CD14-positive monocyte (primary cell): Measurements from ENCODE around the gene FBRS. TPM values are rescaled to one million over a fixed set of nuclear protein-coding genes. Genes with fewer than 3 reads are reported as not detected.

Source experiments
- DNase-seq, 3 donors: peaks; one replicate each; pipeline ENCODE4 v3.0.0-alpha.2; 2011 to 2022
- H2AFZ ChIP-seq: 2 replicates; pipeline ENCODE4 v1.6.0; 2012; ENCODE audit warnings: mild to moderate bottlenecking, low read depth, low read length, inconsistent platforms; ENCODE audit not compliant: insufficient read depth, poor library complexity, severe bottlenecking
- H3K27ac ChIP-seq, 2 donors: 1 replicate in 1 of 2; 2 replicates in 1 of 2; pipeline ENCODE4 v1.5.1; 2012 to 2013; ENCODE audit warnings: low read length in 2 of 2, control low read depth in 1 of 2, inconsistent platforms in 1 of 2, low read depth in 1 of 2, mild to moderate bottlenecking in 1 of 2
- H3K27me3 ChIP-seq, 2 donors: one replicate each; pipeline versions ENCODE4 v1.6.0 to v1.6.1; 2011 to 2013; ENCODE audit warnings: low read length in 2 of 2; ENCODE audit not compliant: control insufficient read depth in 2 of 2, insufficient read depth in 2 of 2
- H3K36me3 ChIP-seq, 2 donors: replicated peaks in 1 of 2; 1 replicate in 1 of 2; 2 replicates in 1 of 2; pipeline versions ENCODE4 v1.5.1 to v1.6.1; 2012 to 2013; ENCODE audit warnings: low read length in 2 of 2, control low read depth in 1 of 2, inconsistent platforms in 1 of 2, mild to moderate bottlenecking in 1 of 2; ENCODE audit not compliant: insufficient read depth in 2 of 2, control insufficient read depth in 1 of 2
- H3K4me1 ChIP-seq, 2 donors: 1 replicate in 1 of 2; 2 replicates in 1 of 2; pipeline versions ENCODE4 v1.5.1 to v1.6.1; 2012 to 2013; ENCODE audit warnings: low read length in 2 of 2, control low read depth in 1 of 2, inconsistent platforms in 1 of 2, mild to moderate bottlenecking in 1 of 2, moderate library complexity in 1 of 2; ENCODE audit not compliant: insufficient read depth in 2 of 2, control insufficient read depth in 1 of 2
- H3K4me2 ChIP-seq: replicated peaks from 2 replicates; pipeline ENCODE3; 2012; ENCODE audit warnings: low read length, moderate library complexity, mild to moderate bottlenecking; ENCODE audit not compliant: poor library complexity, severe bottlenecking; ENCODE audit errors: extremely low read depth
- H3K4me3 ChIP-seq, 3 experiments: fragments of 200-600 bp in 1 of 3; sonication (generic) in 1 of 3; replicated peaks in 1 of 3; 1 replicate in 2 of 3; 2 replicates in 1 of 3; pipeline ENCODE4 v1.5.1; 2011 to 2013; ENCODE audit warnings: low read length in 3 of 3, mild to moderate bottlenecking in 3 of 3, control low read depth in 2 of 3, low read depth in 2 of 3, inconsistent platforms in 1 of 3, moderate library complexity in 1 of 3
- H3K79me2 ChIP-seq: 2 replicates; pipeline ENCODE4 v1.6.0; 2012; ENCODE audit warnings: mild to moderate bottlenecking, control low read depth, inconsistent platforms, low read length, moderate library complexity; ENCODE audit not compliant: insufficient read depth
- H3K9ac ChIP-seq: 2 replicates; pipeline ENCODE4 v1.6.0; 2017; ENCODE audit warnings: low read length, mild to moderate bottlenecking; ENCODE audit not compliant: insufficient read depth, poor library complexity, severe bottlenecking
- H3K9me3 ChIP-seq, 2 donors: replicated peaks in 1 of 2; 1 replicate in 1 of 2; 2 replicates in 1 of 2; pipeline versions ENCODE4 v1.5.1 to v1.6.1; 2012 to 2013; ENCODE audit warnings: low read length in 2 of 2, control low read depth in 1 of 2; ENCODE audit not compliant: control insufficient read depth in 1 of 2, insufficient read depth in 1 of 2
- H4K20me1 ChIP-seq: 2 replicates; pipeline ENCODE4 v1.6.0; 2012; ENCODE audit warnings: mild to moderate bottlenecking, low read length, control low read depth, moderate library complexity; ENCODE audit not compliant: insufficient read depth
- H3K27ac Mint-ChIP-seq, 7 donors: one replicate each; pipeline ENCODE4 v1.8.0; 2020; ENCODE audit warnings: mild to moderate bottlenecking in 7 of 7, mixed read lengths in 7 of 7, moderate library complexity in 6 of 7, inconsistent platforms in 2 of 7
- H3K27me3 Mint-ChIP-seq, 3 donors: one replicate each; pipeline ENCODE4 v1.8.0; 2021 to 2022; ENCODE audit warnings: low read depth in 3 of 3, mild to moderate bottlenecking in 3 of 3, mixed read lengths in 3 of 3, moderate library complexity in 3 of 3, inconsistent platforms in 1 of 3
- H3K36me3 Mint-ChIP-seq, 2 donors: one replicate each; pipeline ENCODE4 v1.8.0; 2020; ENCODE audit warnings: mixed read lengths in 2 of 2, inconsistent platforms in 1 of 2, mild to moderate bottlenecking in 1 of 2
- H3K4me1 Mint-ChIP-seq: one replicate; pipeline ENCODE4 v1.8.0; 2020; ENCODE audit warnings: mild to moderate bottlenecking, mixed read lengths
- H3K4me3 Mint-ChIP-seq, 2 donors: one replicate each; pipeline ENCODE4 v1.8.0; 2020; ENCODE audit warnings: mild to moderate bottlenecking in 2 of 2, mixed read lengths in 2 of 2, moderate library complexity in 1 of 2
- H3K9me3 Mint-ChIP-seq, 7 donors: one replicate each; pipeline ENCODE4 v1.8.0; 2020 to 2022; ENCODE audit warnings: mixed read lengths in 7 of 7, mild to moderate bottlenecking in 6 of 7, moderate library complexity in 6 of 7, inconsistent platforms in 2 of 7
- CTCF ChIP-seq: fragments of 200-600 bp; IDR thresholded peaks from one replicate; pipeline ENCODE4 v1.8.0; 2022; ENCODE audit warnings: antibody characterized with exemption, mild to moderate bottlenecking
- WGBS: methylation state at CpG from one replicate; pipeline ENCODE4 v1.1.5; 2013; ENCODE audit warnings: missing lambda C conversion rate; ENCODE audit not compliant: insufficient coverage; 5-methylcytosine and 5-hydroxymethylcytosine counted together
- intact Hi-C, 2 donors: fragments of 100-400 bp; cut with micrococcal nuclease; formaldehyde crosslinking; loops; one replicate each; pipeline versions ENCODE4 v1.15.0 to v1.15.1; 2023
- polyA plus RNA-seq, 3 donors: library from polyadenylated mRNA; depleted of rRNA in 1 of 3; unstranded in 2 of 3; stranded (reverse) in 1 of 3; fragments of 300-500 nt in 2 of 3; fragments of >200 nt in 1 of 3; fragmentation: Illumina TruSeq in 2 of 3; gene quantifications; 1 replicate in 2 of 3; 2 replicates in 1 of 3; pipeline ENCODE4 v1.2.3, GENCODE V29; 2012 to 2021

The FBRS gene
- polyA plus RNA-seq, 3 donors: 1.4 to 44.8 (median 2.1) TPM

- intact Hi-C loops: loop anchor here (5.0 to 10.0 kb wide), 4 partner anchors 83 to 280 kb away; partner anchors contain the start of genes CFAP119 (in 1 of the 2), FBXL19 (in 1 of the 2), MYL11 (in 1 of the 2) and RNF40 (in 1 of the 2)
- Mint-ChIP-seq H3K9me3 (peaks cover 0 to 2% (median 0%) of the 10 kb centered on the region in 7 donors), H3K4me1 (peaks cover 35% of the 10 kb centered on the region), H3K27me3 (peaks cover 0 to 3% (median 0%) of the 10 kb centered on the region in 3 donors), H3K27ac (no peak overlapping the region), H3K4me3 (no peak overlapping the region), H3K36me3 (peaks cover 43 to 48% of the 10 kb centered on the region in 2 donors)
- Histone ChIP-seq H2AFZ (no peak overlapping the region), H3K4me1 (peaks cover 27 to 39% of the 10 kb centered on the region in 2 donors), H3K27ac (no peak overlapping the region), H3K9ac (no peak overlapping the region), H3K4me3 (no peak overlapping the region), H3K9me3 (no peaks in the 10 kb centered on the region), H3K36me3 (peaks cover 38 to 51% of the 10 kb centered on the region in 2 donors), H3K79me2 (peaks cover 35% of the 10 kb centered on the region), H3K27me3 (no peaks in the 10 kb centered on the region), H4K20me1 (peaks cover 23% of the 10 kb centered on the region), H3K4me2 (no peak overlapping the region)
- WGBS: 100% methylated on average over 1 of the region's 18 CpGs
- TF ChIP-seq CTCF: no peak
- no peak for DNase-seq
Observed at GRCh38 chr16:30654856-30655255, 3.4 kb upstream of the FBRS start.

DNA sequence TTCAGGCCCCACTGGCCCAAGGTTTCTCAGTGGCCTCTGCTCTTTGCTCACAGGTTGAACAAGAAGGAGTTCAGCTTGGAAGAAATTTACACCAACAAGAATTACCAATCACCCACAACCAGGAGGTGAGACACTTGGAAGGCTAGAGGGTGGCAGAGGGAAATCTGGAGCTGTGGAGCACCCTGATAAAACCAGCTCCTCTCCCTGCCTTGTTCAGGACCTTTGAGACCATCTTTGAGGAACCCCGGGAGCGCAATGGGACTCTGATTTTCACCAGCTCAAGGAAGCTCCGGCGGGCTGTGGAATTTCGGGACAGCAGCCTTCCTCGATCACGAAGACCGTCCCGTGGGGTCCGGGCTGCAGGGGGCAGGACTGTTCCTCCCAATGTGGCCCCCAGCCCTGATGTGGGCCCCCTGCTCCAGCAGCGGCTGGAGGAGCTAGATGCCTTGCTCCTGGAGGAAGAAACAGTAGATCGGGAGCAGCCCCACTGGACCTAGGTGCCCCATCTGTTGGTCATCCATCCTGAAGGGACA lies 2.4 kb upstream of the FBRS start:
- H3K36me3 ChIP-seq: peaks cover 41 to 52% of the 10 kb centered on the region in 2 donors
- no peak overlapping the region for H3K9ac ChIP-seq
- Mint-ChIP-seq H3K36me3 (peaks cover 46 to 52% of the 10 kb centered on the region in 2 donors), H3K4me1 (peaks cover 37% of the 10 kb centered on the region), H3K27ac (peak overlapping the region in 4 of 7 donors; percentile 42 to 96 (median 75)), H3K27me3 (peaks cover 0 to 3% (median 0%) of the 10 kb centered on the region in 3 donors), H3K4me3 (no peak overlapping the region), H3K9me3 (peaks cover 0 to 2% (median 0%) of the 10 kb centered on the region in 7 donors)
- H3K4me1 ChIP-seq: peaks cover 34 to 45% of the 10 kb centered on the region in 2 donors
- no peak for DNase-seq
- no peak overlapping the region for H3K4me2 ChIP-seq
- H4K20me1 ChIP-seq: peaks cover 33% of the 10 kb centered on the region
- no peak overlapping the region for H3K27ac ChIP-seq
- no peak for TF ChIP-seq CTCF
- intact Hi-C loops: loop anchor here (5.0 to 10.0 kb wide), 4 partner anchors 84 to 281 kb away; partner anchors contain the start of genes CFAP119 (in 1 of the 2), FBXL19 (in 1 of the 2), MYL11 (in 1 of the 2) and RNF40 (in 1 of the 2)
- H3K4me3 ChIP-seq: no peak overlapping the region
- 94% methylated on average over 11 of the region's 12 CpGs for WGBS
- H2AFZ ChIP-seq: no peak overlapping the region
- H3K9me3 ChIP-seq: no peaks in the 10 kb centered on the region
- H3K79me2 ChIP-seq: peaks cover 44% of the 10 kb centered on the region
- no peaks in the 10 kb centered on the region for H3K27me3 ChIP-seq
